Fibroblast of skin of back (primary cell): ENCODE results near the gene FEZF1. TPM values are rescaled to one million over a fixed set of nuclear protein-coding genes. Genes with fewer than 3 reads are reported as not detected.

Experiments used
- DNase-seq: peaks from one replicate; pipeline ENCODE4 v3.0.0-alpha.2; 2013
- polyA plus RNA-seq, 2 experiments: library from polyadenylated mRNA; unstranded; fragments of 120-200 nt; gene quantifications; one replicate each; pipeline ENCODE4 v1.2.1, GENCODE V29; 2013; ENCODE audit not compliant: insufficient read length in 2 of 2

Gene FEZF1
- not detected for polyA plus RNA-seq (2013, experiment 1 of 2; ENCODE audit: insufficient read length)
- polyA plus RNA-seq (2013, experiment 2 of 2; ENCODE audit: insufficient read length), result not detected

DNA sequence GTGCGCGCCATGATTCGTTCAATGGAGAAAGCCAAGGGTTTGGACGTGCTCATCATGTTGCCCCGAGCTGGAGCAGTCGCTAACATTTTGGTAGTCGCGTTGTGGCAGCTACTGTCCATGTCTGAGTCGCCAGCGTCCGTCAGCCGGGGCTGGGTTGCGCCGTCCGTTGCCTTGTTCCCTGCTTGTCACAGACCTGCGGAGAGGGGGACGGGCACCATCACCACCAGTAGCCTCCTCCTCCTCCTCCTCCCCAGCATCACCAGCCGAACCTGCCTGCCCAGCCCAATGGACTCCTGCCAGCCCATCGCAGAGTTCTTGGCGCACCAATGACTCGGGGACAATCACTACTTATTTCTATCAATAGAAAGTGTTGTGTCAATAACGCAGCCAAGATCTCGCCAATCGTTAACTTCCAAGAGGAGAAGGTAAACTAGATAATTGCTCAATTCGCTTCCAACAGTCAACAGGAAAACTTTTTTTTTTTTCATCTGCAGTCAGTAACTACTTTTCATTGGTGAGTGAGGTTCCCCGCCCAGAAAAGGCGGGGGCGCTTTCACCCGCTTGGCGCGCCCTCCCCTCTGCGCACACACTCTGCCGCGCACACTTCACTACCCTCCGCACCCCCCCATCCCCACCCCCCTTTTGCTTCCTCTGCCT lies at the start of gene FEZF1:
Gene FEZF1 (minus strand): TSS at position 432 of the 657 bp plus-strand sequence. CDS start 313 bp downstream, at position 119.
- no peak for DNase-seq

DNA sequence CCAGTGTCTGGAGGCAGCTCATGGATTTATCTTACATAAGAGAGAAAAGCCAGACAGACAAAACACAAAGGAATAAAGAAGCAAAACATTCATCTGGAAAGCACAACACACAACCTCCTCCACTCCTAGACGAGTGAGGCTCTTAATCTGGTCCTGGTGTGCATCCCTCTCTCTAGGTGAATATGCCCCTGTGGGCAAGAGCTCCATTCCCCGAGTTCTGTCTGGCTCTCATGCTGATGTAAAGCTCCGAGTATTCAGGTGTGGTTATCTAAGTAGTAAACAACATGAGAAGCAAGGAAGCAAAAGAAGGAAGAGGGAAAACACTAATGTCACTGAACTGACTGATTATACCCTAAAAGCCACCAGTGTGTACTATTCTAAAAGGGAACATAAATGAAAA lies 47.9 kb upstream of the FEZF1 start:
- DNase-seq, result no peak

DNA sequence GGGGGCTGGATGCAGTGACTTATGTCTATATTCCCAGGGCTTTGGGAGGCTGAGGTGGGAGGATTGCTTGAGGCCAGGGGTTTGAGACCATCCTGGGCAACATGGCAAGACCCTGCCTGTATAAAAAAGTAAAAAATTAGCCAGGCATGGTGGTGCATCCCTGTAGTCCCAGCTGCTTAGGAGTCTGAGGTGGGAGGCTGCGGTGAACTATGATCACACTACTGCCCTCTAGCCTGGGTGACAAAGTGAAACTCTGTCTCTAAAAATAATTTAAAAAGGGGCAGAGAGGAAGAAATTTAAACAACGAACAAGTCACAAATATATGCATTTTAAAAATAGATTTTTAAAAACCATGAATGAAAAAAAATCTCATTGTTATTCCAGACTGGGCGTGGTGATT lies 46.2 kb upstream of the FEZF1 start:
- no peak for DNase-seq

GRCh38 chr7:122344303-122344620 lies 39.7 kb upstream of the FEZF1 start:
- DNase-seq, result no peak

- no peak for DNase-seq
Measured at GRCh38 chr7:122343601-122344302, 39.2 kb upstream of the FEZF1 start.

DNA sequence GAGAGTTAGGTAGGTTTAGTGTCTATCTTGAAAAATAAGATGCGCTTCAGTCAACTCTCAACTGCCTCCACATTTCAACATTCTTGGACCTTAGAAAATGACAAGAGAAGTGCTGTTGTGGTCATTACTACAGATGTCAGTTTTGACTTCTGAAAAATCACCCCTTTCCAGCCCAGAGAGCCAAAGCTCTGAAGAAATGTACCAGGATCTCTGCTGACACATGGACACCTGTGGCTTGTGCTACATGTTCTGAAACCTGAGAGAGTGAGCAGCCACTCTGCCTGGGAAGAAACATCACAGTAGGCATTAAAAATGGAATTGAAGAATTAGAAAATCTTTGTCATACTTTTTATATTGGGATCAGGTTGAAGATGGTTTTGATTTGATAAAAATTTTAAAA lies 35.9 kb upstream of the FEZF1 start:
- DNase-seq, result no peak

GRCh38 chr7:122339145-122339904 lies 34.8 kb upstream of the FEZF1 start:
- no peak for DNase-seq

DNA sequence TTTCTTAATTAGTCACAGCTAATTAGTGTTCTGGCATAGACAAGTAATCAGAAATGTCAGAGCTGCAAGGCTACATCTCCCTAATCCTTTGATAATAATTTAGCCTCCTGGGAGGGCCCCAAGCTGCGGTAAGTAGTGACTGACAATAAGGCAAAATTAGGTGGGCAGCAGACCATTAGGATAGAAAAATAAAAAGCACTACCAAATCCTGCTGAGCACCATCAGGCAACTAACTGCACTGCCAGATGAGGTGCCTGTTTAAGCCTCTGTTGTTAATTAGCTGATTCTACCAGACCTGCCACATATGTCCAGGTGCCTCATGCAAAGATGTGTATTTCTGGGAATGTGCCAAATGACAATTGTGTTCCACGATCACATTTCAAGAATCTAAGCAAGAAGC lies 32.5 kb upstream of the FEZF1 start:
- DNase-seq, result no peak

- DNase-seq, result no peak
Measured at GRCh38 chr7:122329145-122329802, 24.7 kb upstream of the FEZF1 start.

DNA sequence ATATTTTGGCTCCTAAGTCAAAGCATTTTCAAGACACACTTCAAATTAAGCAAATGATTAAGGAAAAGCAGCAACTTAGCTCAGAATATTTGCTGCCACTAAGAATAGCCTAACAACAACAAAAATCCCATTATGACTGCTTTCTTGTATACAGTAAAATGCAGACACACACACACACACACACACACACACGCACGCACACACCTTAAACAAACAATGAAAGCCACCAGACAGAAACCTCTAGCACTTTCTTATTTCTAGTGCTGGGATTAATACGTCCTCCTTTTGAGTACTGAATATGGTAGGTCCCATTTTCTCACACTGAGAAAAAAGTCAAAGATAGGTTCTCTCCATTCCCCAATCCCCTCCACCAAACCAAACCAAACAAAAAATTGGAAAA lies 23.4 kb upstream of the FEZF1 start:
- DNase-seq, result no peak

DNA sequence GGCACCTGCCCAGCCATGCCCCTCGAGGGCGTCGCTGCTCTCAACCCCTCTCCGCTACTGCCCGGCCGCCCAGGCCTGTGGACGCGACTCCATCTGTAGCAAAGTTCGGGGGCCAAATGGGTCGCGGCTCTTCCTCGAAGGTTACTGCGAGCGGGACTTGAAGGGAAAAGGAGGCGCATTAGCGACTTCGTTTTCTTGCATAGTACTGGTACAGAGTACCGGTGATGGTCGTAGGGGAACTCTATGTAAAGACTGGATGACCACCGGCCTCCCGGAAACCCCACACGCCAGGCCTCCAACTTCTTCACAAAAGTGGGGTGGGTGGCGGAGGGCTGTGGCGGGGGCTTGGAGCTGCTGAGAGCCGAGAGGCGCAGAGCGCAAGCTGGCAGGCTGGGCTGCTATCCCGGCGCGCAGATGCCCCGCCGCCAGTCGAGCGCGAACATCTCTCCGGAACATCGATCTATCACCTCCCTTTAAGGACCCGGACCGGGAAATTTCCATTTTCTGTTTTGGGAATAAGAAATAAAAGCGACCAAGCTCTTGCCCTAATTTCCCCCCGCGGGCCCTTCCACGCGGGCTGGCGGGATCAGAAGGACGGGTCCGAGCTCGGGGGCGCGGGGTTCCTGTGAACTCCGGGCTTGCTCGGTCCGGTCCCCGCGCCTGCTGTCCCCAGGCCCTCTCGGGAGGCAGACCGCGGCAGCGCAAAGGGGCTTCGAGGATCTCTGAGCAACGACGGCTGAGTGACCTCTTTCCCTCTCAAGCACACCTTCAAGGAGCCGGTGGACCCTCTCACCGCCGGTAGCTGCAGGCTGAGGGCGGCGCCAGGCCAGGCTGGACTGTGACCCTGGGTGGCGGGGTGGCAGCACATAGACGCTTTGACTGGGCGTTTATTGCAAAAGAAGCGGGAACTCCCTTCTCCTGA lies 12.2 kb upstream of the FEZF1 start:
- no peak for DNase-seq

DNA sequence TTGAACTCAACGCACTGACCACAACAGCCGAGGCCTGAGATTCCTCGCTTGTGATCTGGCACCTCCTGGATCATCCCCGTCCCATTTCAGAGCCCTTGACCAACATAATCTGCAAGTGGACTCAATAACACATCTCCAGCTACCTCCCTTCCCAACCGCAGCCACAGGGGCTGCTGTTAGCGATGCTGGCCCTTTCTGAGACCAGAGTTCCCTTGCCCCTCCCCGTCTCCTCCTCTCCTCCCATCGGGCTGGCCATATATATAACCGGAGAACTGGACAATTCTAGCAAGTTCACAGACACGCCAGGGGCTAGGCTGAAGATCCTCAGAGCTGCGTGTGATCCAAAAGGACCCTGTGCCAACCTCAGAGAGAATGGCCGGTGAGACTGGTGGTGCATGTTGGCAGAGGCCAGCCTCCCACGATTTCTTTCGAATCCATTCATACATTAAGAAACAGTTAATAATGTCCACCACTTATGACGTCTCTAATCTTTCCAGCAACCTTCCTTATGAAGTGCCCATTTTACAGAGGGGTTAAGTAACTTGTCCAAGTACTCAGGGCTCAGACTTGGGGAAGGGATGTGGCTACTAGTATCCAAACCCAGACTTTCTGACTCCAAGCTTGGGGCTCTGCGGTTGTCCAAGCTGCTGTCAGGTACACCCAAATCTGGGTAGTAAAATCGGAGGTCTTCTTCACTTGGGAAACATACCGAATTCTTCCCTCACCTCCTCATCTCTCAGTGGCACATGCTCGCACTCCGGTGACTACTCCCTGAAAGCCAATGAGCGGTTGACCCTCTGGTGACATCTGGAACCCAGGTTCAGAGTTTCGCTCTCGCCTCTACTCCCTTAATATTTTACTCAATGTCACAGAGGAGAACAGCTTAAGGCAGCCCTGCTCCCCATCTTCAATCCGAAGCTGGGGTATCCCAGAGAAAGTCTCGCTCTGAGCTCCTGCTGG lies 11.2 kb upstream of the FEZF1 start:
- DNase-seq, result no peak

DNA sequence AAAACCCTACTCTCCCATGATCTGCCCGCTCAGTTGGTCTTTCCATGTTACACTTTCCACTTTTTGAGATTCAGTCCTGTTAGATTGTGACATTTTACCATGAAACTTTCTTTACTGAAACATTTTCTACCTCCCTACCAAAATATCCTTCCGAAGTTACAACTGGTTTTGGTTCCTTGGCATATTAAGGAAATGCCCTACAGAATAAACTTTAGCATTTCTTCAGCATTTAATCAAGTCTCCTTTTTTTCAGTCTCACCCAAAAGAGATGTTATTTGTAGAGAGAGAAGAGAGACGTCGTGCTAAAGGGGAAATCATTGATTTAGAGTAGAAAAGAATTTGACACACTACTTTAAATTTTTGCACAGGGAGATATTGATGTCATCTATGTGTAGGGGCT lies 9.7 kb upstream of the FEZF1 start:
- no peak for DNase-seq

DNA sequence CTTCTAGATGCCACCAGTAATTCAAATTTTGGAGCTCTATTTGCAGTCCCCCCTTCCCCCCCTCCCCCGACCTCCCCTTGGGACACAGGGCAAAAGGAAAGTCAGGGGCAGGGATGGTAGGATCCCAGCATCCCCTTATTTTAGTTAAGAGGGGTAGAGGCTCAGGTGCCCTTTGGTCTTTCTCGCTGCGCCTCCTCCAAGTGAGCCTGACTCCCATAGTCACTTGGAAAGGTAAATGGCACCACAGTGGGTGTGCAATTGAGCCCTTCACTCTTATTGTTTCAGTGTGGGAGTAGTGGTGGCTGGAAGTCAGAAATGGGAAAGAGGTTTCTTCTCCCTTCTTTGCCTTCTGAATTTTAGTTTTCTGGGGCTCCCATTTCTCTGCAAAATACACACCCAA lies 8.2 kb upstream of the FEZF1 start:
- no peak for DNase-seq

- DNase-seq, result no peak
Measured at GRCh38 chr7:122311734-122312450, 7.3 kb upstream of the FEZF1 start.

DNA sequence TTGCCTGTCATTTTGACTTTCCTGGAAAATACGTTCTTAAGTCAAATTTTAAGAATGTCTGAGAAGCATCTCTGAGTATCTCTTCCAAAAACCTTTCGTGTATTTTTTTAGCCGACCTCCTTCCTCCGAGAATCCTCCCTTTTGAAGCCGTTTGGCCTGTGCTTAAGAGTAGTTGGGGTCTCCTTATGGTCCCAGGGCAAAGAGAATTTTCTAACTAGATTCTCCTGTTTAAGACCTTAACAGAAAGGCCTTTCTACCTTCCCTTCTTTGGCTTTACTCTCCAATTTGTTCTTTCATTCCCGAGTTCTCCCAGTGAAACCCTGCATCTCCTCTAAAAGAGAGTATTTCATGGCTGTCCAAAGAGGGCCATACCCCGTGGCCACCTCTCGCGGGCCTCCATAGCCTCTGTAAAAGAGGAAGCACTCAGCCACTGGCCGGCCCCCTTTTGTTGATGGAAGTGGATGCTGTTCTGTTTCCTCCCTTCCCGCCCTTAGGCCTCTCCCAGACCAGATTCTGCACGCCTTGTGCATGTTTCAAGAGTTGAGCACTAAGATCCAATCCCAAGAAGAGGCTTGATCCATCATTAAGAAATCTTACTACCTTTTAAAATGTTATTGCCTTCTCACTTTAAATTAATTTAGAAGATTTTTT lies 6.6 kb upstream of the FEZF1 start:
- DNase-seq, result no peak

- peak; percentile 12 for DNase-seq
Measured at GRCh38 chr7:122310119-122311021, 5.8 kb upstream of the FEZF1 start.

DNA sequence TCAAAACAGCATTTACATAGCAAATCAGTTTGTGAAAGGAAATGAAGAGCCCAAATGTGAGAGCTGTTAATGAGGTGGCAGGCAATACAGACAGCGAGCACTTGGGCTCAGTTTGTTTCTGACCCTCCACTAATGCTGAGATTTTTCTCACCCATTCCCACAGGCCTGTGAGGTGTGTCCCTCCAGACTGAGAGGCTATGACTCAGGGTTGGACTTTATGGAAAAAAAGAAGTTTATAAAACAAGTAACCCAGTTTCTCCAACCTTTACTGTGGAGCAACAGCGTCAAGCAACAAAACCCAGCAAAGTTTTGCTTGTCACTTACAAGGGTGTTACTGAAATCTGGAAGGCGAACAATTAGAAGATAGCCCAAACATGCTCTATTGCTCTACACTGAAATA lies 4.9 kb upstream of the FEZF1 start:
- no peak for DNase-seq
